ENCODE results near the gene MAP3K6. TPM values are rescaled to one million over a fixed set of nuclear protein-coding genes. Genes with fewer than 3 reads are reported as not detected.

The MAP3K6 gene
- total and polyA plus RNA-seq, 2 of the 4 experiments (the other 2 are of a cell fraction), result 4.8 to 15.9 TPM

DNA sequence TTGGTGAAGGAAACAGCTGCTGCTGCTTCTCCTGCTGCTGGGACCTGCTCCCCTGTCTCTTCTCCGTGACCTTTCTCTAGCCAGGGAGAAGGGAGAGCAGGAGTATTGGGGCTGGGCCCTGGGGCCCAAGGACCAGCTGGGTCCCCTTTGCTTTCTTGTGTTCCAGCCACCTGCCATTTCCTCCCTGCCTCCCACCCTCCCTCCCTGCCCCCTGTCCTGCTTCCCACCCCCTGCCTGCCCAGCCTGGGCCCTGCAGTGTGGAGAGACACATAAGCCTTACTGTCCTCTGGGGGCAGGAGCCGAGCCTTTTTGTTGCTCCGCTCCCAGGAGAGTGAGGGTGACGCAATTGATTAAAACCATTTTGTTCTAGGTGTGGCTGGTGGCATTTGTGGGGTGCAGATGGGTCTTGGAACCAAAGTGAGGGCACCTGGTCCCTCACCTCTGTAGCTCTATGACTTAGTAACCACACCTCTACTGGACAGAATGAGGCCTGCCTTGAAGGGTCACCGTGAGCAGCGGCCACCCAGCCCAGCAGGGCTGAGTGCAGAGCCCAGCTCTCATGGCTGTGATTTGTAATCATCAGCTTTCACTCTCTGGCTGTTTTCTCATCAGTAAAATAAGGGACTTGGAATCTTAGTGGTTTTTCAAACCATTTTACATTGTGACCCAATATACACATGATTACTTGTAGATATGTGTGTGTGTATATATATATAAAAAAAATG is 58.7 kb downstream of the MAP3K6 start:
- H3K9me1 ChIP-seq (ENCODE audit: insufficient read depth, low read length), result no peaks in the 10 kb centered on the region
- H2AK5ac ChIP-seq (ENCODE audit: low read depth, low read length), result no peak overlapping the region
- H4K20me1 ChIP-seq (ENCODE audit: insufficient read depth, low read length), result no peaks in the 10 kb centered on the region
- H2BK5ac ChIP-seq (ENCODE audit: low read depth, low read length, poor library complexity, severe bottlenecking), result no peak overlapping the region
- no peak overlapping the region for H3K4me2 ChIP-seq (ENCODE audit: low read depth, low read length)
- H3K23ac ChIP-seq (ENCODE audit: low read depth, low read length), result no peak overlapping the region
- peaks cover 1% of the 10 kb centered on the region; the same call in 1 of the 2 replicates for H3K36me3 ChIP-seq (ENCODE audit: control insufficient read depth, insufficient read depth, low read length)
- no peak overlapping the region for H3K27ac ChIP-seq (ENCODE audit: insufficient read depth, low read length)
- no peak overlapping the region for H2BK15ac ChIP-seq (ENCODE audit: low read depth, low read length)
- H3K79me1 ChIP-seq (ENCODE audit: low read depth in 1 of 2, low read length in 2 of 2), result no peaks in the 10 kb centered on the region
- H3K4me3 ChIP-seq (ENCODE audit: insufficient read depth, low read depth, low read length), result no peak overlapping the region
- H3K9me3 ChIP-seq (ENCODE audit: control insufficient read depth, insufficient read depth, low read length), result no peaks in the 10 kb centered on the region
- H3K18ac ChIP-seq (ENCODE audit: low read depth, low read length), result no peak overlapping the region
- H3K27me3 ChIP-seq (ENCODE audit: control insufficient read depth, insufficient read depth, low read length), result no peaks in the 10 kb centered on the region
- no peak overlapping the region for H2BK120ac ChIP-seq (ENCODE audit: low read depth, low read length)
- H2AK9ac ChIP-seq (replicated peaks; ENCODE audit: low read depth, low read length, poor library complexity), result no peak overlapping the region
- H3K56ac ChIP-seq (ENCODE audit: extremely low read depth, insufficient read depth, low read length), result no peak overlapping the region
- ATAC-seq (ENCODE audit: low read depth), result no peak
- no peak overlapping the region for H2BK20ac ChIP-seq (ENCODE audit: low read depth, low read length)
- TF ChIP-seq CEBPB (IDR thresholded peaks at IDR 0.05; ENCODE audit: low read depth, low read length), result peak; percentile 26; the same call in 1 of the 2 replicates
- TF ChIP-seq, protein P1, sequence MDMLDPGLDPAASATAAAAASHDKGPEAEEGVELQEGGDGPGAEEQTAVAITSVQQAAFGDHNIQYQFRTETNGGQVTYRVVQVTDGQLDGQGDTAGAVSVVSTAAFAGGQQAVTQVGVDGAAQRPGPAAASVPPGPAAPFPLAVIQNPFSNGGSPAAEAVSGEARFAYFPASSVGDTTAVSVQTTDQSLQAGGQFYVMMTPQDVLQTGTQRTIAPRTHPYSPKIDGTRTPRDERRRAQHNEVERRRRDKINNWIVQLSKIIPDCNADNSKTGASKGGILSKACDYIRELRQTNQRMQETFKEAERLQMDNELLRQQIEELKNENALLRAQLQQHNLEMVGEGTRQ (IDR thresholded peaks at IDR 0.05; ENCODE audit: low read depth, low read length), result no peak
- POLR2A ChIA-PET (ENCODE audit: unreplicated experiment), result no interaction called here
- no peak overlapping the region for H4K5ac ChIP-seq (ENCODE audit: low read depth, low read length)
- in situ Hi-C loops (cut with MboI; ENCODE audit: low sequenced_read_pairs), result no loop called here
- H3K4me1 ChIP-seq (ENCODE audit: control insufficient read depth, insufficient read depth, low read length), result no peaks in the 10 kb centered on the region
- DNase-seq, result no peak
- 80% methylated on average over 2 of the region's 6 CpGs; no CpG with 5 or more reads in 1 of the 2 experiments for WGBS, 2 experiments (ENCODE audit: extremely low coverage in 2 of 2, insufficient read length in 1 of 2)
- H4K8ac ChIP-seq (ENCODE audit: low read depth in 2 of 2, low read length in 2 of 2), result no peak overlapping the region
- CTCF ChIA-PET, result interaction anchor here (1.7 kb wide), 1 partner anchor 8 kb away, joined by 6 read pairs; no protein-coding TSS in a partner anchor
- no peak overlapping the region for H2AFZ ChIP-seq (replicated peaks; ENCODE audit: low read length, poor library complexity)
- H3K9ac ChIP-seq (ENCODE audit: low read depth, low read length), result no peak overlapping the region
- no peak overlapping the region for H3K14ac ChIP-seq (replicated peaks; ENCODE audit: low read depth, low read length)
- no TSS peak for BruUV-seq (replicated peaks)
- no peak overlapping the region for H4K91ac ChIP-seq (ENCODE audit: insufficient read depth, low read depth, low read length)
- intact Hi-C loops (cut with micrococcal nuclease), result no loop called here
- H3K4ac ChIP-seq (ENCODE audit: low read depth, low read length), result no peak overlapping the region
- dilution Hi-C loops (cut with HindIII; ENCODE audit: low sequenced_read_pairs, unreplicated experiment), result no loop called here
